ENCODE data around the gene NFASC. TPM values are rescaled to one million over a fixed set of nuclear protein-coding genes. Genes with fewer than 3 reads are reported as not detected.

Gene NFASC
- total and polyA plus RNA-seq, 3 donors from 2014 or later: 9.9 to 13.9 (median 10.2) TPM

DNA sequence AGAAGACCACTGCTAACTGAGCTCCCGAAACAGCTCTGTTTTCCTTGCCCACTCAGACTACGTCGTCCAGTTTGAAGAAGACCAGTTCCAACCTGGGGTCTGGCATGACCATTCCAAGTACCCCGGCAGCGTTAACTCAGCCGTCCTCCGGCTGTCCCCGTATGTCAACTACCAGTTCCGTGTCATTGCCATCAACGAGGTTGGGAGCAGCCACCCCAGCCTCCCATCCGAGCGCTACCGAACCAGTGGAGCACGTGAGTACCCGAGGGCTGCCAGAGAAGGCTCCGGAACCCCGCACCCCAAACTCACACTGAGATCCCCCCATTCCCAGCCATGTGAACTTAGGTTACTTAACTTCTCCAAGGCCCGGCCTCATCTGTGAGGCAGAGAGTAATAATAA is 108.6 kb downstream of the NFASC start:
- no peak for DNase-seq
- H3K27ac ChIP-seq: no peak overlapping the region
- H3K4me1 ChIP-seq: no peaks in the 10 kb centered on the region
- intact Hi-C loops (cut with DNase I; ENCODE audit: low total_unique reads): no loop called here
- H3K27me3 ChIP-seq: no peaks in the 10 kb centered on the region
- no peaks in the 10 kb centered on the region for H3K9me3 ChIP-seq
- no peaks in the 10 kb centered on the region for H3K36me3 ChIP-seq (ENCODE audit: low read depth, missing control alignments)
- TF ChIP-seq, protein P1, sequence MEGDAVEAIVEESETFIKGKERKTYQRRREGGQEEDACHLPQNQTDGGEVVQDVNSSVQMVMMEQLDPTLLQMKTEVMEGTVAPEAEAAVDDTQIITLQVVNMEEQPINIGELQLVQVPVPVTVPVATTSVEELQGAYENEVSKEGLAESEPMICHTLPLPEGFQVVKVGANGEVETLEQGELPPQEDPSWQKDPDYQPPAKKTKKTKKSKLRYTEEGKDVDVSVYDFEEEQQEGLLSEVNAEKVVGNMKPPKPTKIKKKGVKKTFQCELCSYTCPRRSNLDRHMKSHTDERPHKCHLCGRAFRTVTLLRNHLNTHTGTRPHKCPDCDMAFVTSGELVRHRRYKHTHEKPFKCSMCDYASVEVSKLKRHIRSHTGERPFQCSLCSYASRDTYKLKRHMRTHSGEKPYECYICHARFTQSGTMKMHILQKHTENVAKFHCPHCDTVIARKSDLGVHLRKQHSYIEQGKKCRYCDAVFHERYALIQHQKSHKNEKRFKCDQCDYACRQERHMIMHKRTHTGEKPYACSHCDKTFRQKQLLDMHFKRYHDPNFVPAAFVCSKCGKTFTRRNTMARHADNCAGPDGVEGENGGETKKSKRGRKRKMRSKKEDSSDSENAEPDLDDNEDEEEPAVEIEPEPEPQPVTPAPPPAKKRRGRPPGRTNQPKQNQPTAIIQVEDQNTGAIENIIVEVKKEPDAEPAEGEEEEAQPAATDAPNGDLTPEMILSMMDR (IDR thresholded peaks at IDR 0.05): no peak
- TF ChIP-seq POLR2A (IDR thresholded peaks at IDR 0.05): no peak
- no peak overlapping the region for H3K4me3 ChIP-seq
- WGBS, 2 donors: 94 to 95% methylated on average over 18 of the region's 18 CpGs

DNA sequence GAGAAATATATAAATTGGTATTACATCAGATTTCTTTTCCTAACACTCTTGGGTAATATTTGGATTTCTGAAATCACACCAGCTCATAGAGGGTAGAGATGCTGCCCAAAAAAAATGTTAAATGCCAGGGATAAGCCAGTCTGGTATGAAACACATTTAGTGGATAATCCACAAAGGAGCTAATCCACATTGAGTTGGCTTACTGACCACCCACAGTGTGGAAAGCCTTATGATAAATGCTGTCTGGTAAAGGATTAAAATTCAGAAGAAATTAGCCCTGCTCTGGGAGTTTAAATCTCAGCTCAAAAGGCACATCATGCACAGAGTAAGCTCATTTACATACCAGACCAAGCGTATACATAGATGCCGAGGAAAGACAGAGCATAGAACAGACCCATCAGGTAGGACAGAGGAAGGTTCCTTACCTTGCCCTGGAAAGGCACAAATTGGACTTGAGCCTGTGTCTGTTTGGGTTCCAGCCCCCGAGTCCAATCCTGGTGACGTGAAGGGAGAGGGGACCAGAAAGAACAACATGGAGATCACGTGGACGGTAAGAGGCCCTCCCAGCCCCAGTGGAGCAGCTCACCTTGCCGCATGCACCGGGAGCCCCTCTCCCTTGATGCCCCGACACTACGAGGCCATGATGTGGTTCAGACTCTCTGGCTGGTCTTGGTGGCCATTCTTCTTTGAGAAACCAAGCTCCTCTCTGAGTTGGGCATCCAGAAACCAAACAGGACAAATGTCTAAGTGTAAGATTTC is 109.4 kb downstream of the NFASC start:
- no peak overlapping the region for H3K27ac ChIP-seq
- WGBS, 2 donors: 88 to 97% methylated on average over 10 of the region's 10 CpGs
- H3K4me1 ChIP-seq: no peaks in the 10 kb centered on the region
- DNase-seq: no peak
- H3K27me3 ChIP-seq: no peaks in the 10 kb centered on the region
- H3K9me3 ChIP-seq: no peaks in the 10 kb centered on the region
- intact Hi-C loops (cut with DNase I; ENCODE audit: low total_unique reads): no loop called here
- no peaks in the 10 kb centered on the region for H3K36me3 ChIP-seq (ENCODE audit: low read depth, missing control alignments)
- TF ChIP-seq POLR2A (IDR thresholded peaks at IDR 0.05): no peak
- TF ChIP-seq, protein P1 (IDR thresholded peaks at IDR 0.05): no peak
- H3K4me3 ChIP-seq: no peak overlapping the region

DNA sequence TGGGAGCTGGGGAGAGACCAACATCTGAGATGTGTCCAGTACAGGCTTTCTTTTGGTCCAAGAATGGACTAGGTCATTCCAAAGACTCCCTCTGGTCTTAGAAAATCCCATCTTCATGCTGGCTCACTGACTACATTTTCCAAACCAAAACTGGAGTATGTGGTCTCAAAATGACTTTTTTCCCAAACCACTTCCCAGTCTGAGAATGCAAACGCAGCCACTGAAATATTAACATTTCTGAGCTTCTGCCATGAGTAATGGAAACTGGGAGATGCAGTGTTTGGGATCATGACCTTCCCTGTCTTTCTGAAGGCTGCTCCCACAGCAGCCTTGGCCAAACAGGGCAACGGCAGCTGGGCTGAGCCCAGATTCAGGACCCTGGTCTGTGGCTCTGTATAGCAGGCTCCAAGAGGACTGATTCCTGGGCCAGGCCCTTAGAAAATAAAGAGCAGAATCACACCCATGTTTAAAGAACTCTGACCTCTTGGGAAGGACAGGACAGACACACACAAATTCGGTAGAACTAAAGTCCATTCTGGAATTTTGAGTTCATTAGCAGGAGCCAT is 110.3 kb downstream of the NFASC start:
- TF ChIP-seq, protein P1 (IDR thresholded peaks at IDR 0.05): no peak
- no peak for TF ChIP-seq POLR2A (IDR thresholded peaks at IDR 0.05)
- H3K27ac ChIP-seq: no peak overlapping the region
- no peaks in the 10 kb centered on the region for H3K9me3 ChIP-seq
- H3K36me3 ChIP-seq (ENCODE audit: low read depth, missing control alignments): no peaks in the 10 kb centered on the region
- WGBS, 2 donors: 61 to 68% methylated on average over 3 of the region's 3 CpGs
- intact Hi-C loops (cut with DNase I; ENCODE audit: low total_unique reads): no loop called here
- no peaks in the 10 kb centered on the region for H3K27me3 ChIP-seq
- H3K4me1 ChIP-seq: no peaks in the 10 kb centered on the region
- DNase-seq: no peak
- H3K4me3 ChIP-seq: no peak overlapping the region

DNA sequence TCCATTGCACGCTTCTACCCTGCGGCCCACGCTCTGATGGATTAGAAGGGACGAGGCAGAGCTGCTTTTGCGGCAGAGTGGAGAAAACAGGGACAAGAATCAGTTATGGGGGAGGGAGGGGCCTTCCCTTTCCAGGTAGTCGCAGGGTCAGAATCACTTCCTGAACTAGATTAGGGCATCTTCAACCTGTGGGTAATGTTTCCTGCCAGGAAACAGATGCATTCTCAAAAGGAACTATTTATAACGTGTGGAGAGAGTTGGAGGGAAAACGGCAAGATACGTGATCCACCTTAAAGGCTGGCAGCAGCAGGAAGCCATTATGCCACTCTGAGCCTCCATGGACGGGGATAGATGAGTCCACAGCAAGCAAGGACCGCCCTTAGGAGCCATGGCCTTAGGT is 112.5 kb downstream of the NFASC start:
- TF ChIP-seq POLR2A (IDR thresholded peaks at IDR 0.05): no peak
- TF ChIP-seq, protein P1 (IDR thresholded peaks at IDR 0.05): no peak
- no peak overlapping the region for H3K4me3 ChIP-seq
- WGBS, 2 donors: 62 to 82% methylated on average over 11 of the region's 11 CpGs
- DNase-seq: no peak
- H3K27ac ChIP-seq: no peak overlapping the region
- H3K9me3 ChIP-seq: no peaks in the 10 kb centered on the region
- H3K27me3 ChIP-seq: no peaks in the 10 kb centered on the region
- intact Hi-C loops (cut with DNase I; ENCODE audit: low total_unique reads): no loop called here
- no peaks in the 10 kb centered on the region for H3K36me3 ChIP-seq (ENCODE audit: low read depth, missing control alignments)
- no peaks in the 10 kb centered on the region for H3K4me1 ChIP-seq

DNA sequence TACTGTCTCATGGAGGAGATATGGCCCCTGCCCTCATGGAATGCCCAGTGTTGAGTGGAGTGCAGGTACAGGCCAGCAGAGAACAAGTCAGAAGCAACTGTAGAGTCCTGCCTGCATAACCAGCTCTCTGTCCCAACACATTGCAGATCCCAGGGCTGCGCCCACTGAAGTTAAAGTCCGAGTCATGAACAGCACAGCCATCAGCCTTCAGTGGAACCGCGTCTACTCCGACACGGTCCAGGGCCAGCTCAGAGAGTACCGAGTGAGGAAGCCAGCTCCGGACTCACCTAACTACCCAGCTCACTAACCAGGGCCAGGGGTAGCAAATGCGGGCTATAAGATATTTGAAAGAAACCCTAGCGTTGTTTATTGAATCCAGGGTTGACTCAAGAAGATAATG is 113.2 kb downstream of the NFASC start:
- Histone ChIP-seq H3K4me3 (no peak overlapping the region), H3K9me3 (no peaks in the 10 kb centered on the region), H3K36me3 (ENCODE audit: low read depth, missing control alignments) (no peaks in the 10 kb centered on the region), H3K4me1 (no peaks in the 10 kb centered on the region), H3K27me3 (no peaks in the 10 kb centered on the region), H3K27ac (no peak overlapping the region)
- intact Hi-C loops (cut with DNase I; ENCODE audit: low total_unique reads): no loop called here
- WGBS, 2 donors: 95 to 99% methylated on average over 10 of the region's 10 CpGs
- no peak for DNase-seq
- TF ChIP-seq POLR2A (IDR thresholded peaks at IDR 0.05): no peak
- TF ChIP-seq, protein P1 (IDR thresholded peaks at IDR 0.05): no peak

All from testis (tissue), 3 donors.